ENCODE data around the gene SUSD1.

GRCh38 chr9:111994831-111995458 lies 180.2 kb downstream of the SUSD1 start:
- TF ChIP-seq POLR2A (IDR thresholded peaks at IDR 0.05; ENCODE audit: extremely low read depth, insufficient read length), result no peak
- TF ChIP-seq, protein P1, sequence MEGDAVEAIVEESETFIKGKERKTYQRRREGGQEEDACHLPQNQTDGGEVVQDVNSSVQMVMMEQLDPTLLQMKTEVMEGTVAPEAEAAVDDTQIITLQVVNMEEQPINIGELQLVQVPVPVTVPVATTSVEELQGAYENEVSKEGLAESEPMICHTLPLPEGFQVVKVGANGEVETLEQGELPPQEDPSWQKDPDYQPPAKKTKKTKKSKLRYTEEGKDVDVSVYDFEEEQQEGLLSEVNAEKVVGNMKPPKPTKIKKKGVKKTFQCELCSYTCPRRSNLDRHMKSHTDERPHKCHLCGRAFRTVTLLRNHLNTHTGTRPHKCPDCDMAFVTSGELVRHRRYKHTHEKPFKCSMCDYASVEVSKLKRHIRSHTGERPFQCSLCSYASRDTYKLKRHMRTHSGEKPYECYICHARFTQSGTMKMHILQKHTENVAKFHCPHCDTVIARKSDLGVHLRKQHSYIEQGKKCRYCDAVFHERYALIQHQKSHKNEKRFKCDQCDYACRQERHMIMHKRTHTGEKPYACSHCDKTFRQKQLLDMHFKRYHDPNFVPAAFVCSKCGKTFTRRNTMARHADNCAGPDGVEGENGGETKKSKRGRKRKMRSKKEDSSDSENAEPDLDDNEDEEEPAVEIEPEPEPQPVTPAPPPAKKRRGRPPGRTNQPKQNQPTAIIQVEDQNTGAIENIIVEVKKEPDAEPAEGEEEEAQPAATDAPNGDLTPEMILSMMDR (IDR thresholded peaks at IDR 0.05; ENCODE audit: low read depth, low read length), result no peak
- TF ChIP-seq MYC (IDR thresholded peaks at IDR 0.05; ENCODE audit: low read depth, low read length), result no peak
- TF ChIP-seq, protein P2, sequence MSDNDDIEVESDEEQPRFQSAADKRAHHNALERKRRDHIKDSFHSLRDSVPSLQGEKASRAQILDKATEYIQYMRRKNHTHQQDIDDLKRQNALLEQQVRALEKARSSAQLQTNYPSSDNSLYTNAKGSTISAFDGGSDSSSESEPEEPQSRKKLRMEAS (IDR thresholded peaks at IDR 0.05; ENCODE audit: low read depth, low read length), result no peak
